ENCODE data around the gene MEA1.

Gene MEA1

DNA sequence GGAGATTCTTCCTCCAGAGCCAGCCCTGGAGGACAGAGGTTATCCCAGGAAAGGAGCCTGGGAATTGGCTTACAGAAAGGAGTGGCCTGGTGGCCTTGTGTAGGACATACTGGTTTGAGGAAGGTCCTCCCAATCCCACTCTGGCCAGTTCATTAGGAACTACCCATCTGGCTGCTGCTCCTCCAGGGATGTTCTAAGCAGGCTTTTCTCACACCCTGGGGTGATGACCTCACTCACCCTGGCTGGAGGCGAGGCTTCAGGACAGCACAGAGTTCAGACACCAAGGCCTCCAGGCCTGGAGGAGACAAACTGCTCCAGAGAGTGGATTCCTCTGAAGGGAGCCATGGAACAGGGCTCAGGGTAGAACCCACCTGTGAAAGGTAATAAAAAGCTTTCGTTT, 44.3 kb downstream of the MEA1 start:
- no peak overlapping the region for H4K8ac ChIP-seq (ENCODE audit: low read length)
- H3K27ac ChIP-seq (ENCODE audit: low read length, poor library complexity, severe bottlenecking), result no peak overlapping the region
- no peak overlapping the region for H2BK120ac ChIP-seq (ENCODE audit: low read depth, low read length)
- H3K4me1 ChIP-seq (ENCODE audit: control insufficient read depth, insufficient read depth, low read depth, low read length), result peaks cover 8% of the 10 kb centered on the region
- H2BK5ac ChIP-seq (ENCODE audit: low read depth, low read length, poor library complexity, severe bottlenecking), result no peak overlapping the region
- no peak overlapping the region for H3K9ac ChIP-seq (ENCODE audit: low read length)
- no peak overlapping the region for H2AFZ ChIP-seq (ENCODE audit: low read depth, low read length)
- 98% methylated on average over 2 of the region's 2 CpGs for WGBS
- peaks cover 44 to 56% of the 10 kb centered on the region in 2 experiments for H3K36me3 ChIP-seq (ENCODE audit: control insufficient read depth in 1 of 2, insufficient read depth in 2 of 2, low read depth in 1 of 2, low read length in 2 of 2)
- no peak for DNase-seq
- no peak overlapping the region for H3K4me2 ChIP-seq (ENCODE audit: low read length, poor library complexity, severe bottlenecking)
- no peaks in the 10 kb centered on the region for H3K9me3 ChIP-seq (ENCODE audit: control insufficient read depth, low read length)
- no peak overlapping the region for H3K4me3 ChIP-seq (ENCODE audit: insufficient read depth in 1 of 2, low read depth in 1 of 2, low read length in 2 of 2)
- no peak overlapping the region for H2AK5ac ChIP-seq (ENCODE audit: low read length, severe bottlenecking)
- no peaks in the 10 kb centered on the region for H3K27me3 ChIP-seq (ENCODE audit: control insufficient read depth in 1 of 2, insufficient read depth in 1 of 2, low read length in 2 of 2)
- no peak overlapping the region for H3K14ac ChIP-seq (ENCODE audit: low read length in 2 of 2)
- no peak overlapping the region for H4K91ac ChIP-seq (ENCODE audit: low read length)
- no peak overlapping the region for H2BK12ac ChIP-seq (ENCODE audit: low read length in 2 of 2)
- H2BK15ac ChIP-seq (ENCODE audit: low read depth, poor library complexity, severe bottlenecking), result no peak overlapping the region
- H3K23ac ChIP-seq (ENCODE audit: low read length in 2 of 2), result no peak overlapping the region
- no peak overlapping the region for H3K4ac ChIP-seq (ENCODE audit: low read depth in 1 of 2, low read length in 2 of 2)
- no peak overlapping the region for H3K18ac ChIP-seq (ENCODE audit: low read depth in 1 of 2, low read length in 2 of 2)
- H3K79me1 ChIP-seq (replicated peaks; ENCODE audit: low read length, poor library complexity, severe bottlenecking), result peaks cover 12% of the 10 kb centered on the region

DNA sequence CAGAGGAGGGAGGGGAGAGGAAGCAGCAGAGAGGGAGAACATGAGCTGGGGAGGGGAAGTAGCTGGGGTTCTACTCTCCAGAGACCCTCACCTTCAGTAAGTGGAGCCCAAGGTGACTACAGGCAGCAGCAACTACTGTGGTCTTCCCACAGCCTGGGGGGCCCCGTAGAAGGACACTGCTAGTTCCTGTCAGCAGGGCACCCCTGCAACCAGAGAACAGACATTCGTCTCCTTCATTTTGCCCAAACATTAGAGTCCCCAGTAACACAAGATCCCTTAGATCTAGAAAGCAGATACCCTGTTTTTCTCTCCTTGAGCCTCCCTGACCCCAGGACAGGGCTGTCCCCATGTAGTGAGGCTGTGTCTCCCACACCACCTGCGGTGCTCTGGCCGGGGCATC, 45.0 kb downstream of the MEA1 start:
- 84% methylated on average over 3 of the region's 4 CpGs for WGBS
- no peak overlapping the region for H3K27ac ChIP-seq (ENCODE audit: low read length, poor library complexity, severe bottlenecking)
- no peak overlapping the region for H3K4ac ChIP-seq (ENCODE audit: low read depth in 1 of 2, low read length in 2 of 2)
- no peak overlapping the region for H2BK120ac ChIP-seq (ENCODE audit: low read depth, low read length)
- H3K23ac ChIP-seq (ENCODE audit: low read length in 2 of 2), result no peak overlapping the region
- H3K4me2 ChIP-seq (ENCODE audit: low read length, poor library complexity, severe bottlenecking), result no peak overlapping the region
- no peaks in the 10 kb centered on the region for H3K9me3 ChIP-seq (ENCODE audit: control insufficient read depth, low read length)
- H3K9ac ChIP-seq (ENCODE audit: low read length), result no peak overlapping the region
- no peak for DNase-seq
- no peak overlapping the region for H4K91ac ChIP-seq (ENCODE audit: low read length)
- H3K79me1 ChIP-seq (replicated peaks; ENCODE audit: low read length, poor library complexity, severe bottlenecking), result peaks cover 9% of the 10 kb centered on the region
- peaks cover 8% of the 10 kb centered on the region for H3K4me1 ChIP-seq (ENCODE audit: control insufficient read depth, insufficient read depth, low read depth, low read length)
- no peak overlapping the region for H2AK5ac ChIP-seq (ENCODE audit: low read length, severe bottlenecking)
- H4K8ac ChIP-seq (ENCODE audit: low read length), result no peak overlapping the region
- no peak overlapping the region for H3K18ac ChIP-seq (ENCODE audit: low read depth in 1 of 2, low read length in 2 of 2)
- H2BK12ac ChIP-seq (ENCODE audit: low read length in 2 of 2), result no peak overlapping the region
- H3K4me3 ChIP-seq (ENCODE audit: insufficient read depth in 1 of 2, low read depth in 1 of 2, low read length in 2 of 2), result no peak overlapping the region
- H2AFZ ChIP-seq (ENCODE audit: low read depth, low read length), result no peak overlapping the region
- H3K14ac ChIP-seq (ENCODE audit: low read length in 2 of 2), result no peak overlapping the region
- no peaks in the 10 kb centered on the region for H3K27me3 ChIP-seq (ENCODE audit: control insufficient read depth in 1 of 2, insufficient read depth in 1 of 2, low read length in 2 of 2)
- H3K36me3 ChIP-seq (ENCODE audit: control insufficient read depth in 1 of 2, insufficient read depth in 2 of 2, low read depth in 1 of 2, low read length in 2 of 2), result peaks cover 49 to 59% of the 10 kb centered on the region in 2 experiments
- H2BK15ac ChIP-seq (ENCODE audit: low read depth, poor library complexity, severe bottlenecking), result no peak overlapping the region
- H2BK5ac ChIP-seq (ENCODE audit: low read depth, low read length, poor library complexity, severe bottlenecking), result no peak overlapping the region

DNA sequence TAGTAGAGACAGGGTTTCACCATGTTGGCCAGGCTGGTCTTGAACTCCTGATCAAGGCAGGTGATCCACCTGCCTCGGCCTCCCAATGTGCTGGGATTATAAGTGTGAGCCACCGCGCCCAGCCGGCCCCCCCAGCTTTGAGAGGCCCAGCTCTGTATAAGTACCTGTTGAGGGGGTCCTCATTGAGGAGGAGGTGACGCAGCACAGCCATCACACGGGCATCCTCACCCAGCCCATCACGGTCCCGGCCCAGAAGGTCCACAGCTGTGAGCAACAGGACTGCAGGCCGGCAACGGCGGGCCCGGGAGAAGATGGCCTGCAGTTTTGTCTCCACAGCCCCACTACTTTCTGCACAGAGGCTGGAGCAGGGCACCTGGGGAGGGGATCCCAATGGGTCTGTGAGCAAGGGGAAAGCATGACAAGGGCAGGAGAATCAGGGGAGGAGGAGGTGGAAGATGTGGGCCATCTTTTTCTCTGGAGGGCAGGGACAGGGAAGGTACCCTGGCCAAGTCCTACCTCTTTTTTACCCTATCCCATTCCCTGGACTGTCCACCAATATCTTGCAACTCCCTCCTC, 45.5 kb downstream of the MEA1 start:
- H3K36me3 ChIP-seq (ENCODE audit: control insufficient read depth in 1 of 2, insufficient read depth in 2 of 2, low read depth in 1 of 2, low read length in 2 of 2), result peaks cover 51 to 58% of the 10 kb centered on the region in 2 experiments
- no peak overlapping the region for H3K14ac ChIP-seq (ENCODE audit: low read length in 2 of 2)
- H3K23ac ChIP-seq (ENCODE audit: low read length in 2 of 2), result no peak overlapping the region
- no peak overlapping the region for H2BK5ac ChIP-seq (ENCODE audit: low read depth, low read length, poor library complexity, severe bottlenecking)
- H2BK12ac ChIP-seq (ENCODE audit: low read length in 2 of 2), result no peak overlapping the region
- WGBS, result 96% methylated on average over 11 of the region's 12 CpGs
- H3K4me3 ChIP-seq (ENCODE audit: insufficient read depth in 1 of 2, low read depth in 1 of 2, low read length in 2 of 2), result no peak overlapping the region
- H3K4me1 ChIP-seq (ENCODE audit: control insufficient read depth, insufficient read depth, low read depth, low read length), result peaks cover 8% of the 10 kb centered on the region
- H2AK5ac ChIP-seq (ENCODE audit: low read length, severe bottlenecking), result no peak overlapping the region
- no peaks in the 10 kb centered on the region for H3K27me3 ChIP-seq (ENCODE audit: control insufficient read depth in 1 of 2, insufficient read depth in 1 of 2, low read length in 2 of 2)
- H2BK120ac ChIP-seq (ENCODE audit: low read depth, low read length), result no peak overlapping the region
- no peak overlapping the region for H3K4ac ChIP-seq (ENCODE audit: low read depth in 1 of 2, low read length in 2 of 2)
- no peak overlapping the region for H4K8ac ChIP-seq (ENCODE audit: low read length)
- no peak overlapping the region for H2AFZ ChIP-seq (ENCODE audit: low read depth, low read length)
- no peak overlapping the region for H2BK15ac ChIP-seq (ENCODE audit: low read depth, poor library complexity, severe bottlenecking)
- no peak for DNase-seq
- H3K9ac ChIP-seq (ENCODE audit: low read length), result no peak overlapping the region
- H3K9me3 ChIP-seq (ENCODE audit: control insufficient read depth, low read length), result no peaks in the 10 kb centered on the region
- H3K27ac ChIP-seq (ENCODE audit: low read length, poor library complexity, severe bottlenecking), result no peak overlapping the region
- no peak overlapping the region for H4K91ac ChIP-seq (ENCODE audit: low read length)
- H3K4me2 ChIP-seq (ENCODE audit: low read length, poor library complexity, severe bottlenecking), result no peak overlapping the region
- H3K79me1 ChIP-seq (replicated peaks; ENCODE audit: low read length, poor library complexity, severe bottlenecking), result peaks cover 8% of the 10 kb centered on the region
- H3K18ac ChIP-seq (ENCODE audit: low read depth in 1 of 2, low read length in 2 of 2), result no peak overlapping the region

DNA sequence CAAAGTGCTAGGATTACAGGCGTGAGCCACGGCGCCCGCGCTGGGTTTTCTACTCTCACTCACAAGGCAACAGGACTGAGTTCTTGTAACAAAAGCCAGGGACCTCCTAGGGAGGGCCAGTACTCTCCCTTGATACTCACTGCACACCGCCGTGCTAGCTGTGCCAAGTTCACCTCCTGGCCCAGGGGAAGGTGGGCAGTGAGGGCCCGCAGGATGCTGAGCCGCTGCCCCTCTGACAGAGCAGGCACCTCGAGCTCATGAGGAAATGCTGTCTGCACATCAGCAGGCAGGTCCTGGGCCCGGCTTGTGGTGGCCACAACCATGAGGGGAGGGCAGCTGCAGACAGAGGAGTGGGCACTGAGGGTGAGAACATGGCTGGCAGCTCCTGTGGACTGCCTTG, 46.5 kb downstream of the MEA1 start:
- H3K36me3 ChIP-seq (ENCODE audit: control insufficient read depth in 1 of 2, insufficient read depth in 2 of 2, low read depth in 1 of 2, low read length in 2 of 2), result peaks cover 59 to 66% of the 10 kb centered on the region in 2 experiments
- H3K4me3 ChIP-seq (ENCODE audit: insufficient read depth in 1 of 2, low read depth in 1 of 2, low read length in 2 of 2), result no peak overlapping the region
- H3K4ac ChIP-seq (ENCODE audit: low read depth in 1 of 2, low read length in 2 of 2), result no peak overlapping the region
- H3K9ac ChIP-seq (ENCODE audit: low read length), result no peak overlapping the region
- H2BK12ac ChIP-seq (ENCODE audit: low read length in 2 of 2), result no peak overlapping the region
- no peak overlapping the region for H3K4me2 ChIP-seq (ENCODE audit: low read length, poor library complexity, severe bottlenecking)
- H3K4me1 ChIP-seq (ENCODE audit: control insufficient read depth, insufficient read depth, low read depth, low read length), result peaks cover 8% of the 10 kb centered on the region
- DNase-seq, result no peak
- no peak overlapping the region for H2BK15ac ChIP-seq (ENCODE audit: low read depth, poor library complexity, severe bottlenecking)
- H2AK5ac ChIP-seq (ENCODE audit: low read length, severe bottlenecking), result no peak overlapping the region
- no peak overlapping the region for H3K23ac ChIP-seq (ENCODE audit: low read length in 2 of 2)
- H2AFZ ChIP-seq (ENCODE audit: low read depth, low read length), result no peak overlapping the region
- no peak overlapping the region for H4K91ac ChIP-seq (ENCODE audit: low read length)
- H3K27me3 ChIP-seq (ENCODE audit: control insufficient read depth in 1 of 2, insufficient read depth in 1 of 2, low read length in 2 of 2), result no peaks in the 10 kb centered on the region
- WGBS, result over 99% methylated on average over 11 of the region's 11 CpGs
- no peak overlapping the region for H4K8ac ChIP-seq (ENCODE audit: low read length)
- H3K27ac ChIP-seq (ENCODE audit: low read length, poor library complexity, severe bottlenecking), result no peak overlapping the region
- H2BK5ac ChIP-seq (ENCODE audit: low read depth, low read length, poor library complexity, severe bottlenecking), result no peak overlapping the region
- no peak overlapping the region for H3K18ac ChIP-seq (ENCODE audit: low read depth in 1 of 2, low read length in 2 of 2)
- H3K79me1 ChIP-seq (replicated peaks; ENCODE audit: low read length, poor library complexity, severe bottlenecking), result peaks cover 7% of the 10 kb centered on the region
- no peaks in the 10 kb centered on the region for H3K9me3 ChIP-seq (ENCODE audit: control insufficient read depth, low read length)
- H3K14ac ChIP-seq (ENCODE audit: low read length in 2 of 2), result no peak overlapping the region
- H2BK120ac ChIP-seq (ENCODE audit: low read depth, low read length), result no peak overlapping the region
